HepG2 (cell line): Measurements from ENCODE around the gene SOX12. TPM values are rescaled to one million over a fixed set of nuclear protein-coding genes. Genes with fewer than 3 reads are reported as not detected.

Source experiments
- AKAP8 ChIP-seq: sonication (generic); formaldehyde crosslinking; IDR thresholded peaks from 2 replicates; pipeline ENCODE4 v1.5.1; 2020; ENCODE audit warnings: mild to moderate bottlenecking, missing genetic modification reagents
- FOXA3 ChIP-seq: IDR thresholded peaks from 2 replicates; pipeline ENCODE4 v1.6.1; 2016; ENCODE audit warnings: missing genetic modification reagents, missing compliant biosample characterization
- FOXM1 ChIP-seq: sonication (generic); formaldehyde crosslinking; IDR thresholded peaks from 2 replicates; pipeline ENCODE4 v1.5.0; 2020; ENCODE audit warnings: missing genetic modification reagents
- FOXO1 ChIP-seq: sonication (generic); formaldehyde crosslinking; IDR thresholded peaks from 2 replicates; pipeline ENCODE4 v1.4.0; 2020; ENCODE audit warnings: missing genetic modification reagents
- HMGXB3 ChIP-seq: sonication (generic); formaldehyde crosslinking; IDR thresholded peaks from 2 replicates; pipeline ENCODE4 v1.4.0; 2020; ENCODE audit warnings: missing genetic modification reagents, borderline replicate concordance
- HNF1B ChIP-seq: sonication (generic); formaldehyde crosslinking; IDR thresholded peaks from 2 replicates; pipeline ENCODE4 v1.5.1; 2020; ENCODE audit warnings: mild to moderate bottlenecking, moderate library complexity, missing genetic modification reagents
- KAT8 ChIP-seq: IDR thresholded peaks from 2 replicates; pipeline ENCODE4 v1.6.1; 2016; ENCODE audit warnings: missing genetic modification reagents, missing compliant biosample characterization
- LCORL ChIP-seq, 2 experiments: fragments of 450-650 bp in 1 of 2; sonication (generic) in 1 of 2; formaldehyde crosslinking in 1 of 2; IDR thresholded peaks; 2 replicates each; pipeline versions ENCODE4 v1.5.0 to v1.6.1; 2017 to 2020; ENCODE audit warnings: antibody characterized with exemption in 1 of 2, missing genetic modification reagents in 1 of 2
- MAZ ChIP-seq, 2 experiments: sonication (generic) in 1 of 2; formaldehyde crosslinking in 1 of 2; IDR thresholded peaks; 2 replicates each; pipeline versions ENCODE4 v1.5.0 to v1.6.1; 2012 to 2020; ENCODE audit warnings: low read depth in 2 of 2, mild to moderate bottlenecking in 2 of 2, borderline replicate concordance in 1 of 2, improper control_type of control experiment in 1 of 2, low read length in 1 of 2, missing genetic modification reagents in 1 of 2, moderate library complexity in 1 of 2
- MEIS1 ChIP-seq: sonication (generic); formaldehyde crosslinking; IDR thresholded peaks from 2 replicates; pipeline ENCODE4 v1.9.0; 2021; ENCODE audit warnings: mild to moderate bottlenecking, missing genetic modification reagents, moderate library complexity, borderline replicate concordance
- MTF1 ChIP-seq: sonication (generic); formaldehyde crosslinking; IDR thresholded peaks from 2 replicates; pipeline ENCODE4 v1.5.0; 2020; ENCODE audit warnings: missing genetic modification reagents
- MYNN ChIP-seq: sonication (generic); formaldehyde crosslinking; IDR thresholded peaks from 2 replicates; pipeline ENCODE4 v1.4.0; 2020; ENCODE audit warnings: mild to moderate bottlenecking, low read depth, missing genetic modification reagents
- PHF20 ChIP-seq: sonication (generic); formaldehyde crosslinking; IDR thresholded peaks from 2 replicates; pipeline ENCODE4 v1.5.0; 2020; ENCODE audit warnings: mild to moderate bottlenecking, missing genetic modification reagents
- RELA ChIP-seq: sonication (generic); formaldehyde crosslinking; IDR thresholded peaks from 2 replicates; pipeline ENCODE4 v1.4.0; 2020; ENCODE audit warnings: missing genetic modification reagents
- RXRA ChIP-seq: sonication (generic); formaldehyde crosslinking; IDR thresholded peaks from 2 replicates; pipeline ENCODE4 v1.5.1; 2020; ENCODE audit warnings: missing genetic modification reagents
- SAP130 ChIP-seq: IDR thresholded peaks from 2 replicates; pipeline ENCODE4 v1.6.1; 2016; ENCODE audit warnings: low read depth
- ZBTB7A ChIP-seq: sonication (generic); formaldehyde crosslinking; IDR thresholded peaks from 2 replicates; pipeline ENCODE4 v1.8.0; 2022; ENCODE audit warnings: mild to moderate bottlenecking, missing genetic modification reagents
- ZFP90 ChIP-seq: sonication (generic); formaldehyde crosslinking; IDR thresholded peaks from 2 replicates; pipeline ENCODE4 v1.8.0; 2022; ENCODE audit warnings: missing genetic modification reagents, mild to moderate bottlenecking, inconsistent platforms, borderline replicate concordance
- ZNF136 ChIP-seq: sonication (generic); formaldehyde crosslinking; IDR thresholded peaks from 2 replicates; pipeline ENCODE4 v1.8.1; 2022; ENCODE audit warnings: low read depth, mild to moderate bottlenecking, moderate library complexity, missing genetic modification reagents
- ZNF562 ChIP-seq: sonication (generic); formaldehyde crosslinking; IDR thresholded peaks from 2 replicates; pipeline ENCODE4 v1.8.0; 2022; ENCODE audit warnings: missing genetic modification reagents, borderline replicate concordance
- ZNF569 ChIP-seq: sonication (generic); formaldehyde crosslinking; IDR thresholded peaks from 2 replicates; pipeline ENCODE4 v1.5.0; 2020; ENCODE audit warnings: mild to moderate bottlenecking, missing genetic modification reagents, moderate library complexity, borderline replicate concordance
- ZNF766 ChIP-seq: sonication (generic); formaldehyde crosslinking; IDR thresholded peaks from 2 replicates; pipeline ENCODE4 v1.5.0; 2020; ENCODE audit warnings: missing genetic modification reagents, borderline replicate concordance
- polyA plus RNA-seq, 8 experiments: library from polyadenylated mRNA; depleted of rRNA in 3 of 8; stranded (reverse) in 7 of 8; unstranded in 1 of 8; fragments of >200 nt; fragmentation: Illumina TruSeq in 4 of 8; extraction: Trizol in 4 of 8; gene quantifications; 2 replicates each; pipeline versions ENCODE4 v1.2.1 to v1.2.3, GENCODE V29; 2011 to 2016; ENCODE audit warnings: low read depth in 4 of 8, missing spikeins in 1 of 8, mixed read lengths in 1 of 8; ENCODE audit not compliant: insufficient read depth in 1 of 8
- total RNA-seq, 5 experiments: library from RNA; depleted of rRNA; stranded (reverse); fragments of >200 nt; fragmentation: Illumina TruSeq; extraction: Trizol; gene quantifications; 2 replicates each; pipeline ENCODE4 v1.2.3, GENCODE V29; 2016; ENCODE audit warnings: low read depth in 1 of 5

Gene SOX12
- total and polyA plus RNA-seq, 2 of the 13 experiments (the other 11 are each of a cell fraction or from before 2014, with no cell fraction given), result 10.0 to 18.7 TPM

GRCh38 chr20:371755-372542, 46.6 kb downstream of the SOX12 start (continued):
- TF ChIP-seq ZNF136 (peak; percentile 52; the same call in 1 of the 2 replicates), FOXO1 (peak; percentile 91), ZNF766 (no peak), RXRA (CRISPR knock-in tag) (peak; percentile 97), LCORL (IDR thresholded peaks at IDR 0.05) (no peak), LCORL (CRISPR knock-in tag; IDR thresholded peaks at IDR 0.05) (peak; percentile 100), MTF1 (no peak), KAT8 (CRISPR knock-in tag) (peak; percentile 90), MYNN (no peak; the same call in 1 of the 2 replicates), MEIS1 (CRISPR knock-in tag) (no peak), FOXA3 (CRISPR knock-in tag) (peak; percentile 93), HMGXB3 (peak; percentile 94), RELA (CRISPR knock-in tag) (peak; percentile 67; the same call in 1 of the 2 replicates), MAZ (IDR thresholded peaks at IDR 0.05; ENCODE audit: borderline replicate concordance, low read depth, low read length) (peak; percentile 93), MAZ (CRISPR knock-in tag; IDR thresholded peaks at IDR 0.05; ENCODE audit: low read depth) (peak; percentile 97), AKAP8 (CRISPR knock-in tag) (peak; percentile 84; the same call in 1 of the 2 replicates), ZNF569 (CRISPR knock-in tag) (peak; percentile 86; the same call in 1 of the 2 replicates), PHF20 (CRISPR knock-in tag) (no peak), HNF1B (CRISPR knock-in tag) (peak; percentile 96), ZNF562 (CRISPR knock-in tag) (no peak), ZFP90 (peak; percentile 96), FOXM1 (CRISPR knock-in tag) (no peak), ZBTB7A (CRISPR knock-in tag) (peak; percentile 89), SAP130 (peak; percentile 94)
